ENCODE measurements around the gene SIGLEC10.
A peak's percentile ranks its signal among the peaks of the same experiment; 100 is the strongest.
"Not testable (repeated sequence)": the region's sequence is repeated elsewhere in the genome, so short reads cannot be mapped to it uniquely, and the experiment has no call there.

SIGLEC10 gene

DNA sequence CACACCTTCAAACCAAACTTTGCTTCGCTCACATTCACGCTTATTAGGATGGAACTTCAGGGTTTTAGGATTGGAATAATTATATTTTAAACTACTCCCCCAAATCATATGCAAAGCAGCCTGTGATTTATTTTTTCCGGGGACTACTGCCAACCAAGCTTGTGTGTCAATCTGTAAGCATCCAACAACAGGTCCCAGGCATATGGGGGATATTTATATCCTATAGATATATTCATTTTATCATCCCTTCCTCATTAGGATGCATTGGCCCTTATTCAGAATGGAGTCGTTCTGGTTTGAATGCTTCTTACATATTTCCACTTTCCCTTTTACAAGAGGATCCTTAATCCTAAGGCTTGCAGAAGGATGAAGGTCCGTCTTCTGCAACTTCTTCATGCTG, 18.2 kb downstream of the SIGLEC10 start:
- Mint-ChIP-seq H3K4me3 (no peak overlapping the region), H3K4me1 (peaks cover 19% of the 10 kb centered on the region), H3K27me3 (no peaks in the 10 kb centered on the region), H3K36me3 (ENCODE audit: insufficient read depth) (peaks cover 3% of the 10 kb centered on the region), H3K9me3 (peaks cover 8% of the 10 kb centered on the region), H3K27ac (ENCODE audit: low read depth) (no peak overlapping the region)
- DNase-seq (ENCODE audit: low spot score in 2 of 2) (no peak), ATAC-seq (replicated peaks; ENCODE audit: extremely low read depth, poor library complexity, severe bottlenecking) (no peak)

DNA sequence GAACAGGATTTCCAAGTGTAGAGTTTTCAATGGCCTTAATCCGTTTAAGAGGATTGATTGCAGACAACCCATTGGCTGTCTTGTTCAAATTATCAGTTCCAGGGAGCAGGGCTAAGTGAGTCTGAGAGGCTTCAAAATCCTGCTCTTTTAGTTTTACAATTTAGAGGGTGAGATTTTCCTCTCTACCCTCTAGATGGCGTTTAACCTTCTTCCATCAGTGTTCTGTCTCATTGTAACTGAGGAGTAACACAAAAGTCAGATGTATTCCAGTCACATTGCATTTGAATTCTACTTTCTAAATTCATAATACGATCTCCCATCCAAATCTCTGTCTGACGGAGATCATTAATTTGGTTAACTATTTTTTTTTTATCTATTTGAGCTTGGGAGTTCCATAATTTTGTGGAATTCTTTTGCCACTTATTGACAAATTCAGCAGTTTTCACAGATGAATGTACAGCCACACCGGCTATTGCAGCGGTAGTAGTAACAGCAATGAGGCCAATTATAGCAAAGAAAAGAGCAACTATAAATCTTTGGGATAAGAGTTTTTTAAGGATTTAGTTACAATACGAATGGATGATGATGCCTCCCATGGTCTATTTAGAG, 19.2 kb downstream of the SIGLEC10 start:
- peaks cover 24% of the 10 kb centered on the region for H3K4me1 Mint-ChIP-seq
- ATAC-seq (replicated peaks; ENCODE audit: extremely low read depth, poor library complexity, severe bottlenecking) = no peak
- H3K9me3 Mint-ChIP-seq = peaks cover 8% of the 10 kb centered on the region
- H3K36me3 Mint-ChIP-seq (ENCODE audit: insufficient read depth) = peaks cover 3% of the 10 kb centered on the region
- DNase-seq (ENCODE audit: low spot score in 2 of 2) = no peak
- no peak overlapping the region for H3K4me3 Mint-ChIP-seq
- H3K27me3 Mint-ChIP-seq = no peaks in the 10 kb centered on the region
- peak overlapping the region; percentile 44 for H3K27ac Mint-ChIP-seq (ENCODE audit: low read depth)

DNA sequence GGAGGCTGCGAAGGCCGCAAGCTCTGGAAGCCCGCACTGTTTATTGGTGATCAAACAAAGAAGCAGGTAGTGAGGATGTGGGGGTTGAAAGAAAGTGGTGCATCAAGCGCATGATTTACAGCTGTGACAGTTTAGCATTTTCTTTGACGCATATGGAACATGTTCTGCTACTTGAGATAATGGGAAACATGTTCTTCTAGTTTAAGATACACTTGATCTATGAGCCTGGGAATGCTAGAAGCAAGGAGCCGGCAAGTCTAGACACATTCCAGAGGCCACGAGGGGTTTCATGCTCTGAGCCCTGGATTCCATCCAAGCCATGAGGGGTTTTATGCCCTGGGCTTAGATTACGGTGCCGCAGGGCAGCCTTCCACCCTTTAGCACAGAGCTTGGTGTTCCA, 20.0 kb downstream of the SIGLEC10 start:
- not testable (repeated sequence) for H3K27ac Mint-ChIP-seq (ENCODE audit: low read depth); H3K36me3 Mint-ChIP-seq (ENCODE audit: insufficient read depth); ATAC-seq (replicated peaks; ENCODE audit: extremely low read depth, poor library complexity, severe bottlenecking); DNase-seq (ENCODE audit: low spot score in 2 of 2); H3K9me3 Mint-ChIP-seq; H3K4me3 Mint-ChIP-seq; H3K27me3 Mint-ChIP-seq
- H3K4me1 Mint-ChIP-seq = peaks cover 24% of the 10 kb centered on the region

DNA sequence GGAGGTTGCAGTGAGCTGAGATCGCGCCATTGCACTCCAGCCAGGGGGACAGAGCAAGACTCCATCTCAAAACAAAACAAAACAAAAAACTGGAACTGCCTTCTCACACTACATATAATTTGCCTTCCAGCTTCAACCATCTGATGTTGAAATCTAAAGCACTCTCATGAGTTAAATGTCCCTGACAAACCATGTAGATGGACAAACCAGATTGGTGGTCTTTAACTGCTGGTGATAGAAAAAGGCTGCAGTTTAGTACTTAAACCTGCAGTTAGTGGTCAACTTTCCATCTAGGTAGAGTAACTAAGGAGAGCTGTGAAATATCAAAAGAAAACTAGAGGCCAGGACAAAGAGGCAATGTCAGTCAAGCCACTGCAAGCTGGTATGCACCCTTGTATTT, 21.3 kb downstream of the SIGLEC10 start:
- peak overlapping the region; percentile 98 for H3K27ac Mint-ChIP-seq (ENCODE audit: low read depth)
- peaks cover 28% of the 10 kb centered on the region for H3K4me1 Mint-ChIP-seq
- H3K9me3 Mint-ChIP-seq = no peaks in the 10 kb centered on the region
- ATAC-seq (replicated peaks; ENCODE audit: extremely low read depth, poor library complexity, severe bottlenecking) (no peak), DNase-seq (ENCODE audit: low spot score in 2 of 2) (no peak)
- H3K27me3 Mint-ChIP-seq = no peaks in the 10 kb centered on the region
- H3K4me3 Mint-ChIP-seq = no peak overlapping the region
- peaks cover 3% of the 10 kb centered on the region for H3K36me3 Mint-ChIP-seq (ENCODE audit: insufficient read depth)

DNA sequence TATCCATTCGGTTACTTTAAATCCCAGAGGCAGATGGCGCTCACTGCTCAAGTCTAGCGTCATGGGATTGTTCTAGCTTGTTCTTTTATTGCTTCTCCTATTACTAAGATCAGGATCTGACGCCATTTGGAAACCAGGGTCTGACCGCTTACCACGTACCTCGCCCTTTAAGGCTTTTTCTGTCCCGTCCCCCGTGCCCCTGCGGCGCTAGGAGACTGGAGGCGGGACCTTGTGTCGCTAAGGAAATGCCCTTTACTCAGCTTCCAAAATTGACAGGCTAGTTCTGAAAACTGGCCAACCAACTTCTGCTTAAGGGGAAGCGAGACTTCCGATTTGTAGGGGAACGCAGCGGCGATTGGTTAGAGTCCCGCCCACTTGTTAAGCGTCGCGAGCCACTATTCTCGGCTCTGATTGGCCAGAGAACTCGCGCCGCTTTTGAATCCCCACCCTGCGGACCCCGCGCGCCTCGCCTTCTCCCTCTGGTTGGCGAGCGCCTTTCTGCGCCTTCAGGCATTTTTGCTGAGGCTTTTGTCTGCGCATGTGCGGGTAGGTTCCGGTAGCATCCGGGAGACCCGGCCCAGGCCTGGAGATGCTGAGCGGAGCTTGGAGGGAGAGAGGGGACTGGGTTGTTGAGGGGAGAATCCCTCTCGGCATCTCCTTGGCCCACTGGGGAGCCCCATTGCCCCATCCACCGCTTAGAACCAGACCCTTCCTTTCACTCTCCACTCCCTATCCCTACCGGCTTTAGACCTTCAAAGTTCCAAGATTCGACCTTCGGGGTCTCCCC, 23.2 kb downstream of the SIGLEC10 start:
- Mint-ChIP-seq H3K4me3 (peak overlapping the region; percentile 80), H3K36me3 (ENCODE audit: insufficient read depth) (peaks cover 7% of the 10 kb centered on the region), H3K27ac (ENCODE audit: low read depth) (peak overlapping the region; percentile 98), H3K4me1 (peaks cover 45% of the 10 kb centered on the region), H3K9me3 (no peaks in the 10 kb centered on the region), H3K27me3 (no peaks in the 10 kb centered on the region)
- DNase-seq (ENCODE audit: low spot score in 2 of 2) (peak; percentile 69 to 86), ATAC-seq (replicated peaks; ENCODE audit: extremely low read depth, poor library complexity, severe bottlenecking) (peak; percentile 76)

DNA sequence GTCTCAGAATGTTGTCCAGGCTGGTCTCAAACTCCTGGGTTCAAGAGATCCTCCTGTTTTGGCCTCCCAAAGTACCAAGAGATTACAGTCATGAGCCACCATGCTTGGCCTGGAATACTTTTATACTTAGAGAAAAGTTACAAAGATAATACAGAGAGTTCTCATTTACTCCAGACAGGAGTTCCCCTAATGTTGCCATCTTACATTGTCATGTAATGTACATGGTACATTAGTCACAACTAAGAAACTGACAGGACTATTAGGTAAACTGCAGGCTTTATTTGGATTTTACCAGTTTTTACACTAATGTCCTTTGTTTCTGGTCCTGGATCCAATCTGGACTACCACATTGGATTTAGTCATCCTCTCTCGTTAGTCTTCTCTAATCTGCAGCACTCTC, 24.7 kb downstream of the SIGLEC10 start:
- H3K4me1 Mint-ChIP-seq = peaks cover 50% of the 10 kb centered on the region

DNA sequence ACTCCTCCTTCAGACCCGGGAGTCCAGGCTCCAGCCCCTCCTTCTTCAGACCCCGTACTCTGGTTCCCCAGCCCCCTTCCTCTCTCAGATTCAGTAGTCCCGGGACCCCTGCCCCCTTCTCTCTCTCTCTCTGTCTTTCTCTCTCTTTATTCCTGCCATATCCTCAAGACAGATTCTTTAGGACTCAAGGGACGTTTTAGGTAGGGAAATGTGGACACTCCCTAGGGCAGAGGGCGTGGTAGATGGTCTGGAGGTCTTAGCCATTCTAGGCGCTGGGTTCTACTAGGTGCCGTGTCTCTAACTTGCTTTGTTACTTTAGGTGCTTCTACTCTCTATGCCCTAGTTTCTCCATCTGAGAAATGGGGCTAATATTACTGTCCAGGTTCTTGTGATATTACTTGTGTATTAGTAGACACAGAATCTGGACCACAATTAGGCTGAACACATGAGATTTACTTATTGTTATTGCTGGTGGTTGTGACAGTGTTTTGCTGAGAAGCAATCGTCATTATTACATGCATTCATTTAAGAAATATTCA, 26.3 kb downstream of the SIGLEC10 start:
- DNase-seq (ENCODE audit: low spot score in 2 of 2) (no peak), ATAC-seq (replicated peaks; ENCODE audit: extremely low read depth, poor library complexity, severe bottlenecking) (no peak)
- H3K4me3 Mint-ChIP-seq = peak overlapping the region; percentile 64
- no peaks in the 10 kb centered on the region for H3K27me3 Mint-ChIP-seq
- peak overlapping the region; percentile 91 for H3K27ac Mint-ChIP-seq (ENCODE audit: low read depth)
- H3K9me3 Mint-ChIP-seq = no peaks in the 10 kb centered on the region
- peaks cover 61% of the 10 kb centered on the region for H3K4me1 Mint-ChIP-seq
- H3K36me3 Mint-ChIP-seq (ENCODE audit: insufficient read depth) = peaks cover 9% of the 10 kb centered on the region

More for the DNA sequence above, 24.7 kb downstream of the SIGLEC10 start:
- DNase-seq (ENCODE audit: low spot score in 2 of 2) (no peak), ATAC-seq (replicated peaks; ENCODE audit: extremely low read depth, poor library complexity, severe bottlenecking) (no peak)
- H3K4me3 Mint-ChIP-seq = peak overlapping the region; percentile 32
- no peaks in the 10 kb centered on the region for H3K9me3 Mint-ChIP-seq
- peaks cover 7% of the 10 kb centered on the region for H3K36me3 Mint-ChIP-seq (ENCODE audit: insufficient read depth)
- no peak overlapping the region for H3K27ac Mint-ChIP-seq (ENCODE audit: low read depth)
- no peaks in the 10 kb centered on the region for H3K27me3 Mint-ChIP-seq

DNA sequence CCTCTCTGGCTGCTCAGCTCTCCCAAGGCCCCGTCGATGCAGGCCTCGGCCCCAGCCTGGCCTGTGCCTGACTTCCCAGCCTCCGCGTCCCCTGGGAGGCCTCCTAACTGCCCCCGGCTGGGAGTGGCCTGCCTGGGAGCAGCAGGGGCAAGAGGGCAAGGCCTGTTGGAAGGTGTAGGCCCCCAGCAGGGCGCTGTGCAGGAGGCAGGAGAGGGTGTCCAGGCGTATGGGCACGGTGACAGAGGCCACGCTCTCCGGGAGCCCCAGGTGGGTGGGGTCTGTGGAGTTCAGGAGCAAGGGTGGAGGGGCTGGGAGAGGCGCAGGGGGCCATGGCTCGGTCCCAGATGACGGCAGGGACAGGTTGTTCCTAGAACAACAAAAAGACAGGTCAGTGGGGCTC, 28.3 kb downstream of the SIGLEC10 start:
- Mint-ChIP-seq H3K9me3 (no peaks in the 10 kb centered on the region), H3K27ac (ENCODE audit: low read depth) (peak overlapping the region; percentile 92), H3K4me1 (peaks cover 48% of the 10 kb centered on the region), H3K27me3 (no peaks in the 10 kb centered on the region), H3K36me3 (ENCODE audit: insufficient read depth) (peaks cover 6% of the 10 kb centered on the region), H3K4me3 (peak overlapping the region; percentile 39)
- no peak for DNase-seq (ENCODE audit: low spot score in 2 of 2)
- ATAC-seq (replicated peaks; ENCODE audit: extremely low read depth, poor library complexity, severe bottlenecking) = no peak

DNA sequence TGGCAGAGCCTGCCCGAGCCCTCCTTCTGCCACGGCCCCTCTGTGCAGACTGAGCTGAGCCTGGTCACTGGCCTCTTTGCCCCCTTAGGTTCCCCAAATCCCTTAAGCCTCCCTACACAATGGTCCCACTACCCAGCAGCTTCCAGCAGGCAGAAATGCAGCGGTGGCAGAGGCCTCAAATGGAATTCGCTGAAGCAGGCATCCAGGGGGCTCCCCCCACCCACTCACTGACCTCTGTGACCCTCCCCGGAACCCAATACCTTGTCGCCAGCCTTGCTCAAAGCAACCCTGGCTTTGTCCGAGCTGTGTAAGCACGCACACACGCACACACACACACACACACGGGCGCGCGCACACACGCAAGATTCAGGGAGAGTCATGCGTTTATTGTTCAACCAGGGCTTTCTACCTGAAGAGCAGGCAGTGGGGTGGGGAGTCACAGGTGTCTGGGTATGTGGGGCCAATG, 29.5 kb downstream of the SIGLEC10 start, which contains the start of gene LIM2:
Gene LIM2 (minus strand): TSS at position 51 of the 466 bp plus-strand sequence. CDS start 531 bp downstream, outside the sequence.
- Mint-ChIP-seq H3K27ac (ENCODE audit: low read depth) (peak within 1 kb of the TSS; percentile 92), H3K9me3 (no peaks in the 10 kb centered on the region), H3K27me3 (no peaks in the 10 kb centered on the region), H3K36me3 (ENCODE audit: insufficient read depth) (peaks cover 6% of the 10 kb centered on the region), H3K4me1 (peaks cover 44% of the 10 kb centered on the region), H3K4me3 (peak within 1 kb of the TSS; percentile 90)
- DNase-seq (ENCODE audit: low spot score in 2 of 2) (no peak), ATAC-seq (replicated peaks; ENCODE audit: extremely low read depth, poor library complexity, severe bottlenecking) (no peak)

DNA sequence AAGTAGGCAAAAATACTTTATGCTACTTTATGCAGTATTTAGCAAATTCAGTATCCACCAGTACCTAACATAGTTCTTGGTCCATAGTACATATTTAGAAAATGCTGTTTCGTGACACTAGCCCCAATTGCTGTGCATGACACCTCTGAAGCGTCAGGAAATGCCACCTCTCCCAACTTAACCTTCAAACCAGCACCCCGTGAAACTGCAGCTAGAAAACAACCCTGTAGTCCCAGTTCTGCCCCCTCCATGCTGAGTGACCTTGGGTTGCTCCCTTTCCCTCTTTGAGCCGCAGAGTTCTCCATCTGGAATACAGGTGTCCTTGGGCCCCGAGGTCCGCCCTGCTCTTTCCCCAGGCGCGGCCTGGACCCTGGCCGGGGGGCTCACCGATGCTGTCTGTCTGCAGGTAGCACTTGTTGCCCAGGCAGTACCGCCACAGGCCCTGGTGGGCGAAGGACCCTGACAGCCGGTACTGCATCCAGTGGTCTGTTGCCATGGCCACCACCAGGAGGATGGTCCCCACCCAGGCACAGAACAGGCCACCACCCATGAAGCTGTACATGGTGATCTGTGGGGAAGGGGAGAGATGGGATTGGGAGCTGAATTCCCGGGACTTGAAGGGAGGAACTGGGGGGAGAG, 30.4 kb downstream of the SIGLEC10 start:
- no peaks in the 10 kb centered on the region for H3K9me3 Mint-ChIP-seq
- H3K27ac Mint-ChIP-seq (ENCODE audit: low read depth) = peak overlapping the region; percentile 92
- no peaks in the 10 kb centered on the region for H3K27me3 Mint-ChIP-seq
- DNase-seq (ENCODE audit: low spot score in 2 of 2) = no peak
- ATAC-seq (replicated peaks; ENCODE audit: extremely low read depth, poor library complexity, severe bottlenecking) = peak; percentile 97
- peak overlapping the region; percentile 90 for H3K4me3 Mint-ChIP-seq
- peaks cover 6% of the 10 kb centered on the region for H3K36me3 Mint-ChIP-seq (ENCODE audit: insufficient read depth)
- H3K4me1 Mint-ChIP-seq = peaks cover 44% of the 10 kb centered on the region

DNA sequence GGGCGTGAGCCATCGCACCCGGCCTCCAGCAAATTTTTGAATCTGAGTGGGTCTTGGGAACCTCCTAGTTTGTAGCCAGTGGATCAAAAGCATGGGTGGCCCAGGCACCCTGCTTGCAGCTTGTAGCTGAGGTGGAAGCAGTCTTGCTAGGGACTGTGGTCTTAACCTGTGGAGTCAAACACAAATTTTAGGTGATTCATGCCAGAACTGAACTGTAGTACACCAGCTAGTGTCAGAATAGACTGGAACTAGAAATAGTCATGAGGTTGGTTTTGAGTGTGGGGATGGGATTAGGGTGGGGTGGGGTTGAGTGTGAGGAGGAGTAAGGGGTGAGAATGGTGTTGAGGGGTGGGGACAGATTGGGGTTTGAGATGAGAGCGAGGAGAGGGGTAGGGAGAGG, 35.4 kb downstream of the SIGLEC10 start:
- H3K27ac Mint-ChIP-seq (ENCODE audit: low read depth) = peak overlapping the region; percentile 17
- no peak for ATAC-seq (replicated peaks; ENCODE audit: extremely low read depth, poor library complexity, severe bottlenecking)
- peaks cover 24% of the 10 kb centered on the region for H3K4me1 Mint-ChIP-seq
- no peak for DNase-seq (ENCODE audit: low spot score in 2 of 2)
- peaks cover 2% of the 10 kb centered on the region for H3K36me3 Mint-ChIP-seq (ENCODE audit: insufficient read depth)
- H3K4me3 Mint-ChIP-seq = no peak overlapping the region
- no peaks in the 10 kb centered on the region for H3K9me3 Mint-ChIP-seq
- H3K27me3 Mint-ChIP-seq = no peaks in the 10 kb centered on the region

DNA sequence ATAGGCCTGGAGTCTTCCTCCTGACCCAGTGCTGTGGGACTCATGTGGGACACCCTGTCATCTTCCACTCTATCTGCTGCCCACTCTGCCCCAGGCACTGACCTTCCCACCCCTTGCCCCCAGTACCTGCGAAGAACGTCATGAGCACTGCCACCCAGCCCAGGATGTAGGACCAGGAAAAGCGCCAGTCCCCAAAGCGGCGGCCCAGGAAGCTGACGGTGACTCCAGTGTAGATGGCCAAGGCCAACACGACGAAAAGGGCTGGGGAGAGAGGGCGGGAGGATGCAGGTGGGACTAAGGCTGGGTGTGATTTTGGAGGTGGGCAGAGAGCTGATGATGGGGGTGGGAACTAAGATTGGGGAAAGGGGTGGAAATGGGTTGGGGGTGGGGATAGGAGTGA, 37.1 kb downstream of the SIGLEC10 start:
- peaks cover 34% of the 10 kb centered on the region for H3K4me1 Mint-ChIP-seq
- no peaks in the 10 kb centered on the region for H3K9me3 Mint-ChIP-seq
- H3K36me3 Mint-ChIP-seq (ENCODE audit: insufficient read depth) = peaks cover 3% of the 10 kb centered on the region
- DNase-seq (ENCODE audit: low spot score in 2 of 2) = no peak
- H3K4me3 Mint-ChIP-seq = no peak overlapping the region
- no peaks in the 10 kb centered on the region for H3K27me3 Mint-ChIP-seq
- peak overlapping the region; percentile 69 for H3K27ac Mint-ChIP-seq (ENCODE audit: low read depth)
- no peak for ATAC-seq (replicated peaks; ENCODE audit: extremely low read depth, poor library complexity, severe bottlenecking)
